GM13977 (cell line): ENCODE results near the gene TECPR1.

ENCODE experiments used
- DNase-seq: peaks from one replicate; pipeline ENCODE4 v3.0.0; 2012; ENCODE audit warnings: low spot score
- in situ Hi-C: fragments of 300-500 bp; cut with MboI; formaldehyde crosslinking; loops from one replicate; pipeline ENCODE4 v1.12.0; 2022; ENCODE audit warnings: low sequenced_read_pairs, low pct_unique_long_range_greater_than_20kb, mixed read lengths, inconsistent platforms; ENCODE audit not compliant: unreplicated experiment
- TF ChIP-seq, protein P1 (sequence below): IDR thresholded peaks from 2 replicates; pipeline ENCODE4 v1.5.1; 2012; ENCODE audit warnings: mild to moderate bottlenecking, control low read depth; ENCODE audit not compliant: insufficient read depth; ENCODE audit errors: extremely low read depth, missing control alignments

Gene TECPR1

GRCh38 chr7:98288064-98288823, 36.2 kb upstream of the TECPR1 start:
- TF ChIP-seq, protein P1, sequence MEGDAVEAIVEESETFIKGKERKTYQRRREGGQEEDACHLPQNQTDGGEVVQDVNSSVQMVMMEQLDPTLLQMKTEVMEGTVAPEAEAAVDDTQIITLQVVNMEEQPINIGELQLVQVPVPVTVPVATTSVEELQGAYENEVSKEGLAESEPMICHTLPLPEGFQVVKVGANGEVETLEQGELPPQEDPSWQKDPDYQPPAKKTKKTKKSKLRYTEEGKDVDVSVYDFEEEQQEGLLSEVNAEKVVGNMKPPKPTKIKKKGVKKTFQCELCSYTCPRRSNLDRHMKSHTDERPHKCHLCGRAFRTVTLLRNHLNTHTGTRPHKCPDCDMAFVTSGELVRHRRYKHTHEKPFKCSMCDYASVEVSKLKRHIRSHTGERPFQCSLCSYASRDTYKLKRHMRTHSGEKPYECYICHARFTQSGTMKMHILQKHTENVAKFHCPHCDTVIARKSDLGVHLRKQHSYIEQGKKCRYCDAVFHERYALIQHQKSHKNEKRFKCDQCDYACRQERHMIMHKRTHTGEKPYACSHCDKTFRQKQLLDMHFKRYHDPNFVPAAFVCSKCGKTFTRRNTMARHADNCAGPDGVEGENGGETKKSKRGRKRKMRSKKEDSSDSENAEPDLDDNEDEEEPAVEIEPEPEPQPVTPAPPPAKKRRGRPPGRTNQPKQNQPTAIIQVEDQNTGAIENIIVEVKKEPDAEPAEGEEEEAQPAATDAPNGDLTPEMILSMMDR, result no peak
- in situ Hi-C loops, result no loop called here
- no peak for DNase-seq

GRCh38 chr7:98287486-98287959, 35.5 kb upstream of the TECPR1 start:
- in situ Hi-C loops, result no loop called here
- no peak for DNase-seq
- TF ChIP-seq, protein P1, result no peak

DNA sequence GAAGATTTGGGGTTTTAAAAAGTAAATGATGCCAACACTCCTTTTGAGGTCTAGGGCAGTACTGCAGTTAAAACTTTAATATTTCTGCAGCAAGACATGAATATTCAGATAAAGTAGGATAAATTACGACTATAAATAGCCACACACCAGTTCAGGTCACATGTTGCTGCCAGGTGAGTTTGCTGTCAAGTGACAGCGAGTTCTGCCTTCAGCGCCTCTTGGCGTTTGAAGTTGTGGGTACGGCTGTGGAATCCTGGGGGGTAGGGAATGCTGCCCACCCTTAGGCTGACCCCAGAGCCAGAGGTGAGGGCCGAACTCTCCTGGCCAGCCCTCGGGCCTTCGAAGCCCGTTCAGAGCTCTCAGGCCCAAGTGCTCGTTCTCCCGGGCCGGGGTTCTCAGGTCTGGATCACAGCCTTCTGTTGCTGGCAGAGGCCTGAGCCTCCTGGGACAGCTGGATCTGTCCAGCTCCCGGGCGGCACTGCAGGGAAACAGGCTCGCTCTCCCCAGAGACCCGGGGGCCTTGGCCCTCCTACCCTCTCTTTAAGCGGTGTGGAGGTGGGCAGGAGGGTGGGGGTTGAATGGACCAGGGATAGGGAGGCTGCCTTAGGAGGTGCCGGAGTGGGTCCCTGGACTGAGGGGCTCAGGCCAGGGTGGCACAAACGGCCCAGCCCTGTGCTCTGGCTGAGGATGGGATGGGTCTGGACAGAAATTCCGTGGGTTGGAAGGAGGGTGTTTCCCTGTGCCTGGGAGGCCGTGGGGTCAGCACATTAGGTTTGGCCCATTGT, 34.9 kb upstream of the TECPR1 start:
- in situ Hi-C loops, result no loop called here
- no peak for DNase-seq
- TF ChIP-seq, protein P1, result no peak

DNA sequence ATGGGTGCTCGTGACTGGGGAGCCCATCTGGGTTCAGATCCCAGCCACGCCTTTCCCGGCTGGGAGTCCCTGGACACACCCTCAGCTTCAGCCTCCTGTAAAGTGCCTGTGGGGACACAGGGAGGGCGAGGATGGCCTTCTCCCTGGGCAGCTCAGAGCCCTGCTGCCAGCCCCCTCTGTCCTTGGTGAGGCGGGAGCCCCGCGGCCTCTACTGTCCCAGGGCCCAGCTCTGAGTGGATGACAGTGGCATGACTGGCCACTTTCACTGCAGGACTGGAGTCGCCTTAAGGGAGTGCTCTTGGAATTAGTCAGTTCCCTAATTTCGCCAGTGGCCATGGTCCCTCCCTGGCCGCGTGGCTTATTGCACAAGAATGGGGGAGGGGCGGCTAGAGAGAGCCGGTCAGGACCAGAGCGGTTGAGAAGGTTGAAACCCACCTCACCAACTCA, 34.1 kb upstream of the TECPR1 start:
- DNase-seq, result no peak
- in situ Hi-C loops, result no loop called here
- TF ChIP-seq, protein P1, result no peak

- in situ Hi-C loops, result no loop called here
These were observed 33.4 kb upstream of the TECPR1 start for GRCh38 chr7:98285157-98286092.

More at GRCh38 chr7:98285157-98286092, 33.4 kb upstream of the TECPR1 start:
- no peak for DNase-seq
- TF ChIP-seq, protein P1, result no peak
